Right kidney (tissue), 1 donor: ENCODE data around the gene FAM168B.

Experiments
- DNase-seq: peaks from one replicate; pipeline ENCODE4 v3.0.0-alpha.2; 2016

FAM168B gene

GRCh38 chr2:131056204-131056931 lies 36.9 kb downstream of the FAM168B start:
- DNase-seq = no peak

DNA sequence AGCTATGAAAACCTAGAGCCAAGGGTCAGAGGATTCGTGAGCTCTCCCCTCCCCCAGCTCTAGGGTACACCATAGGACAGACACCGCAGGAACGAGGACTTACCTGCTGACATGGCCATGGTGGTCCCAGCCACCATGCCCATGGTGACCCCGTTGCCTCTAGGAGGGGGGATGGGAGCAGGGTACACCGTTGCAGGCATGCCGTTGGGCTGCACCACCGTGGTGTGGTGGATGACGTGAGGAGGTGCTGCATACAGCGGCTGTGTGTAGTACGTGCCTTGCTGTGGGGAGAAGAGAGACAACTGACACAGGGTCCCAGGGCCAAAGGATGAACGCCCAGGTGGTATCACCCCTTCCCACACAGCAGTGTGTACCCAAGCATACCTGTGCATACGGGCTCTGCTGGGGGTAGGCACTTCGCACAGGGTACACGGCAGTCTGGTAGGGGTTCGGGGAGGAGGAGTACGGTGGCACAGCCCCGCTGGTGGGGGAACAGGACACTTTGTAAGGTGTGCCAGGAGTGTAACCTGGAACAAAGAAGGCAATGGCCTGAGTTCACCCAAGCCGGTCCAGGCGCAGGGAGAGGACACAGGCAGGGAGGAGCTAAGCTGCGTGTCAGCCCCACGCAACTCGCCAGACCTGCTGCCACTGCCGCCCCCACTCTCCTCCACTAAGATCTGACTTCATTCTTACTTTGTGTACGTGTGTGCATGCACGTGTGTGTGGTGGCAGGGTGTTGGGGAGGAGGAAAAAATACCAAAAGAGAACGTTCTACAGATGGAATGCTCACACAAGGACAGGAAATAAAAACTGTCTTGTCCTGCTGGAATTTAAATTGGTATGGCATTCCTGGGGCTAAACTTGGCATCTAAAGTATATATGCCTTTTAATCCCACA lies 37.8 kb downstream of the FAM168B start:
- DNase-seq = no peak

DNA sequence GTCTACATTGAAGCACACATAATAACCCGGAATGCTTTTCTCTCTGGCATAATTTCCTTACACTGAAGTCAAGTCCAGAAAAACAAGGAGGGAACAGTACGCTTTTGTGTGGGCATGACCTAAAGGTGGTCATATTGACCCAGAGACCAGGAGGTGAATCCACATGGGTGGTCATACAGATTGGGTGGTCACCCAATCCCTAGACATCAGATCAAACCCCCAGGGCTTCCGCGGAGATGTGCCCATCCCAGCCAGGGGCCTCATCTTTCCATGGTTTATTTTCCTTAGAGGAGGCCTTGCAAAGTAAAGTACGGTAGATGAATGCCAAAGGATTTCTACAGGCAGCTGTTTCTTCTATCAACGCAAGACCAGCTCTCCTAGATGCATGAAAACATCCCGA lies 38.8 kb downstream of the FAM168B start:
- no peak for DNase-seq

DNA sequence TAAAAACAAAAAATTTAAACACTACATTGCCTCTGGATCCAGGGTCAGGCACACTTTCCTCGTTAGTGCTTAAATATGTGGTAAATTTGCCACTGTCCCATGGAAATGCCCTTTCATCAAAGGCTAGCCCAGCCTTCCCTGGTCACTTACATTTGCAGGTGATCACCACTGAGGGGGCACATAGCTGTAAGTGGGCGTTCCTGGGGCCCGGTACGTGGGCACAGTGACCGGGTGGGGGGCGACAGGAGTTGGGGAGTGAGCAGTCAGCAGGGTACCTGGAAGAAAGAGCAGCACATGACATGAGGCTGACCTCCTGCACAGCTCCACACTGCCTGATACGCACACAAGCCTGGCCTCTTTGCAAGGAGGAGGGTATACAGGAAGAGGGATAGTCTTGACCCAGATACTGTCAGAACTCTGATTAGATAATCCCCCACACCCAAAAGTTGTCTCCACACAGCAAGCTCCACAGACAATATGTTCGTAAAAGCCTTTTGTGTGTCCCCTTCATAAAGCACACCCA lies 40.5 kb downstream of the FAM168B start:
- DNase-seq = no peak

DNA sequence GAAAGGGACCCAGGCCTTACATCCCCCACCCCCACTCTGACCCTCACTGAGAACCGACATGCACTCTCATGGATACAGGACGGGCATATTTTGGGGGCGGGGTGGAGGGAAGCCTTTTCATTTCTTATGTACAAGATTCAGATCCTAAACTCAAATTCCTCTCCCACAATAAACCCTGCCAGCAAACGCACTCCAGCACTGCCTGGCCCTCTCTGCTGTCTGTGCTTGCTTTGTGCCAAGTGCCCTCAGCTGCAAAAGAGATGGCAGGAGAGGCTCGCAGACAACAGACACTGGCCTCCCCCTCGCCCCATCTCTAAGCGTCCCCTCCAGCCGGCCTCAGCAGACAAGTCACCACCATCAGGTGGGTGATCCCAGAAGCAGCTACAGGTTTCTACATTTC lies 42.4 kb downstream of the FAM168B start:
- DNase-seq = no peak

DNA sequence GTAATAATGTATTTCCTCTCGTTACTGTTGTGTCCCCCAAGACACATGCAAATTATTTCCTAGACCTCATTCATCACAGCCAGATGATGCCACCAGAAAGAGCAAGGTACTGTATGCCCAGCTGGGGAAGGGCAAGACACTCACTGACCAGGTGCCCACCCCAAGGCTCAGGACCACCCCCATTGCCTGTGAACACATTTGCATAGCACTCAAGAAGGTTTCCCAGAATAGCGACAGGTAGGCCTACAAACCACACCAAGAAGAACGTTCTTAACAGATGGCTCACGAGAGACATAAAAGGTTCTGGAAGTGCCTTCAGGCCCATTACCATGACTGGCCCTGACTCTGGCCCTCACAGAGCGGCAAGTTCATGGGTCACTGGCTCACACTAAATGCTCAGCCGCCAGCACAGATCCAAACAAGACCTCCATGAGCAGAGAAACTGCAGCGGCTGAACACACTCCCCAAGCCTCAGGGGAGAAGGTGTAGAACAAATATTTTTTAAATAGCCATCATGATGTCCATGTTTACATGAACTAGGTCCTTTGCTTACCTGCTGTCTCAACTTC lies 44.0 kb downstream of the FAM168B start:
- no peak for DNase-seq

GRCh38 chr2:131048641-131049040 lies 44.6 kb downstream of the FAM168B start:
- DNase-seq = no peak

DNA sequence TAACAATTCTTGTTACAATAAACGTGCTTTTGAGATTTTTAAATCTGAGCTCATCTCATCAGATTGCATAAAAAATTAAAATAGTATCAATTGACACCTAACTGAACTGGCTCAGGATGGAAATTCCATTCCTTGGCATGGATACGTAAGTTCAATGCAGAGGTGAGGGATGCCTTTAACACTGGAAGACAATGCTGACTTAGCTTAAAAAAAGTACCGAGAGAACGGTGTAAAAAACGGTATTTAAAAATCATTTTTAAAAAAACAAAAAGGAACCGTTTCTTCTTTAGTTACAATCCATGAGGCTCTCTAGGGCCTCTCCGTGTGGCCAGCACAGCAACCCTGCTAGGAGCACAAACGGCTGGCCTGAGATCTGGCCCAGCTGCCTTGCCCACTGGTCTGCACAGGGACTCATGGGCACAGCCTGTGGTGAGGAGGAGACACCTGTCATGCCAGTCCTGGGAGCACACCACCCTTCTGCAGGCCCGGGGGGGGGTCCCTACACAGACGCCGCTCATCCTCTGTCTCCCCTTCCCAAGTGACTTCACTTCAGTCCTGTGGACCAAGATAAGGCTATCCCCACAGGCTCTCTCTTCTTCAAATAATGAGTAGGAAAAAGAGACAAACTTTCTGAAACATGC lies 45.2 kb downstream of the FAM168B start:
- DNase-seq = no peak

DNA sequence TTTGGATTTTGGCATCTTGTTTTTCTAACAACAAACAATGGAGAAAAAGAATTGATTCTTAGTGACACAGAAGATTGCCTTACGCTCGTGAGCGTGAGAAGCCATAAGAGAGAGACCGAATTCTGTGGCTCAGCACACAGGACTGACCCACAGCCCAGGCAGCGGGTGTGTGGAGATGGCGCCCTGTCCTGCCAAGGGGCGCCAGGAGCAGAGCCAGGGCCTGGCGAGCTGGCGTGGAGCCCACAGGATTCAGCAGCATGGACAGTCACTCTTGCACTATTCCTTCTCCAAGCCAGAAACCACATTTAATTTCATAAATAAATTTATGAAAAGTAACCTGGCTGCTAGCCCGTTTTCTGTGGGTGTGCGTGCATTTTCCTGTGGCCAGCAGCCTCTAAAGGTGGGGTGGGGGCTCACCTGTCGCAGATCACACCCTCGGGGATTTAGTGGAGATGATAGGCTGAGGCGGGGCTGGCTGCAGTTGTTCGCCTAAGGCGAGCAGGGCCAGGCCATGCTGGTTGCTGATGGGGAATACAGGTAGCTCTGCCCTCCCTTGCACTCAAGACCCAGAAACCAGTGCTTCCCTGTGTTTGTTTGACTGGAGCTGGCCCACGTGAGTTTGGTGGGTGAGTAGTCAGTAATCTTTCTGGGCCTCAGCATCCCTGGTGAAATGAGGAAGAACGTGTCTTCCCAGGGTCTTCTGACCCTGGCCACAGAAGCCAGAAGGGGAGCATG lies 46.2 kb downstream of the FAM168B start:
- DNase-seq = no peak

DNA sequence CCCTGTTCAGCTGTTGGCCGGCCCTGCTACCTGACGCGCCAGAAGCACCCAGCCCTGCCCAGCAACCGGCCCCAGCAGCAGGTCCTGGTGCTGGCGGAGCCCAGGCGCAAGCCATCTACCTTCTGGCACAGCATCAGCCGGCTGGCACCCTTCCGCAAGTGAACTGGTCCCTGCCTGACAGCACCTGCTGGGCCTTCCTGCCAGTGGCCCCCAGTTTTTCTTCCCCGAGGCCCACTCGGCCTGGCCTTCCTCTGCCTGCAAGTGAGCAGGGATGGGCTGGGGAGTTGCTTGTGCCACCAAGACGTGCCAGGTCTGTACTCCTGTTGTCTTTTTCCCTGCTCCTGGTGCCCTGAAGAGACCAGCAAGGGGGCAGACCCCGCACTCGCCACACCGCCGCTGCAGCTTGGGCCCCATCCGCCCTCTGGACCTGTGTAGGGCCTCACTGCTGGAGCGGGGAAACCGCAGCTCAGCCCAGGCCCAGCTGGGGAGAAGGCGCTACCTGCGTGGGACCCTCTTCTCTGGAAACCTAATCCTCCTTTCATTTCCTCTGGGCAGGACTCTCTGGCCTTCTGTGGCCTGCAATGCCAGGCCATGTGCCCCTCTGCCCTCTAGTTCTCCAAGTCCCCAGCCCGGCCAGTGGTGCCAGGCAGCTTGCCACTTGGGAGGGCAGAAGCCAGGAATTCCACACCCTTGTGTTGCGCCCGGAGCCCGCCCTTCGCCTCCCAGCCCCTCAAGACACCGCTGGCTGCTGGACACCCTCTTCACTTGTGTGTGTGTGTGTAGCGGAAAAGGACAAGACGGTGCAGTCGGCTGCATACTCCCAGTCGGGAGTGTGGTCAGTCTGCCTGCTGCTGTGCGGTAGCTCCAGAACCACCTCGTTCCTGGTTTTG lies 47.0 kb downstream of the FAM168B start:
- DNase-seq = no peak

GRCh38 chr2:131045286-131046027 lies 47.8 kb downstream of the FAM168B start:
- DNase-seq = no peak

DNA sequence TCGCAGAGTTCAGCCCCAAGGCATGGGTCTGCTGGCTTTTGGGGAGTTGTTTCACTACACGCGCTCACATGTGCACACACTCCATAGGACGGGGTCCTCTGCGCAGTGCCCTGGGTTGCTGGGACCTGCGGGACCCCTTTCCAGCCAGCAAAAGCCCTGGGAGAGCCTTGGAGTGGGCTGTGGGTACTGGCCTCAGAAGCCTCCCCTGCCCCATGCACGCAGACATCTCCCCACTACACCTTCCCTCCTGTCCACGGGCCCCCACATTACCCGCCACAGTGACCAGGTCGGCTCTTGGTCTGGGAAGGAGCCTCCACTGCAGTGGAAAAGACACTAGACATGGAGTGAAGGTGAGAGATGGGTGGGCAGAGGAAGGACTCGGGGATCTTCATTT lies 48.5 kb downstream of the FAM168B start:
- DNase-seq = no peak

DNA sequence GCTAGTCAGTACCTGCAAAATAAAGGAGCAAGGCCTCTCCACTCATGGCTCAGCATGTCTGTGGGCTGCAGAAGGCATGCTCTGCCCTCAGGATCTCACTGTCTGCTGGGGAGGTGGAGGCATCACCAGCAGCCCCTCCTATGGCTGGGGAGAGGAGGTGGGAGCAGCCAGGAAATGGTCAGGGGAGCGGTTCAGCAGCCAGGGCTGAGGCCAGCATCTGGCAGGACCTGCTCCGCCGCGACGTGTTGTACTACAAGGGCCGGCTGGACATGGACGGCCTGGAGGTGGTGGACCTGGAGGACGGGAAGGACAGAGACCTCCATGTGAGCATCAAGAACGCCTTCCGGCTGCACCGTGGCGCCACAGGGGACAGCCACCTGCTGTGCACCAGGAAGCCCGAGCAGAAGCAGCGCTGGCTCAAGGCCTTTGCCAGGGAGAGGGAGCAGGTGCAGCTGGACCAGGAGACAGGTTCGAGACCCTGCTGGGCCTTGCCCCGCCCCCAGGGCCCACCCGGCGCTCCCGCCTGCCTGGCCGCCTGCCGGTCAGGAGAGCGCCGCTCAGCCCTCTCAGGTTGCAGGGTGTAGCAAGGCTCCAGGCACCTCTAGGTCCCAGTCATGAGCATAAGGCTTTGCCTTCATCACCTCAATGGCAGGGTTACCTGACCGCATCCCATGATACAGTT lies 49.0 kb downstream of the FAM168B start:
- DNase-seq = no peak

DNA sequence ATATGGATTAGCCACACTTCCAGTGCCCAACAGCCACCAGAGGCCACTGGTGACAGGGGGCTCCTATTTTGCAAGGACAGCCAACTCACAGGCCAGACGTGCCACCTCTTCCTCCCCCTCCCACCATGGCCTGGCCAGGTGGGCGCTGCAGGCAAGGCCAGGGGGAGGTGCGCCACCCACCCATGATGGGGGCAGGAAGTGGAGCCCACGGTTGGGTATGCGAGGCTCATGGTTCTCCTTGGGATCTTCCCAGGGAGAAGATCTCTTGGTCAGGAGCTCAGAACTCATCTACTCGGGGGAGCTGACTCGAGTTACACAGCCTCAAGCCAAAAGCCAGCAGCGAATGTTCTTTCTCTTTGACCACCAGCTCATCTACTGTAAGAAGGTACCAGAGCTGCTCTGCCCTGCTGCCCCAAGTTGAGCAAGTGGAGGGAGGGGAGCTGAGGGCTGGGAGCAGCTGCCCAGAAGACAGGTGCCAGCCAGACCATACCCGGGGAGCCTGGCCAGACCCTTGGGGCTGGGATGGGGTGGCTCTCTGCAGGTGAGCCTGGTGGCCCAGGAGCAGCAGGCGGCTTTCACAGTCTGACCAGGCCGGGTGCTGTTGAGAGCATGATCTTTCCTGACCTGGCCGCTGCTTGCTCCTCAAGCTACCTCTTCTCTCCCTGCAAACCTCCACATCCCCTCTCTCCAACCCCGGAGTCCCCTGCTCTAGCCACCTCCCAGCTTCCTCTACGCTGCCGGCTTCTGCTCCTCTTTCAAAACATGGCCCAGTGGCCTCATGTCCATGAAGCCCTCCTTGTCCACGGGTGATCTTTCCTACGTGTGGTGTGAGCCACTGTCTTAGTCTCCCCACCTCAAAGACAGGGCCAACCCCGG lies 49.8 kb downstream of the FAM168B start:
- DNase-seq = no peak

DNA sequence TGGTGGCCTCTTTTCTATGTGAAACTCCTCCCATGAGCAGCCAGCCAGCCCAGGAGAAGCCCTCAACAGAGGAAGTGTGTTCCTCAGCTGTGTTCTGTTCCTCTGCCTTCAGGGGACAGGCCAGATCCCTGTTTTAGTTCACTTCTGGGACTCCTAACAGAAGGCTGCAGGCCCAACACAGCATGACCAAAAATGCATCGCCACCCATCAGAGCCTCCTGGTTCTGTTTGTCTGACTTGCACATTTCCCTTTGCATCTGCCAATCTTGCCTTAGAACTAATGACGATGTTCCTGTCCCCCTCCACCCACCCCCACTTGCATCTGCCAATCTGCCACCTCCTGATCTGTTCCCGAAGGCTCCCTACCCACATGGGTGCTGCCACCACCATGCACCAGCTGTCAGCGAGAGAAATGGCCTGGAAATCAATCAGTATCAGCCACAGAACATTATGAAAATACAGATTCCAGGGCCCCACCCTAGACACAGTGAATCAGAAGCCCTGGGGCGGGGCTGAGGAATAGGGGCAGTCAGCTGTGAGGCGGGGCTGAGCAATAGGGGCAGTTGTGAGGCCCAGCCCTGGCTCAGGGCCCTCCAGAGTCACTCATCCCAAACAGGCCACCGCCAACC lies 51.0 kb downstream of the FAM168B start:
- DNase-seq = no peak

- no peak for DNase-seq
Measured at GRCh38 chr2:131041402-131042147, 51.7 kb downstream of the FAM168B start.
